Nucleus accumbens (tissue), 56 donors: ENCODE measurements around the gene TFCP2.
"Not testable (repeated sequence)": the region's sequence is repeated elsewhere in the genome, so short reads cannot be mapped to it uniquely, and the experiment has no call there.

Experiments used
- DNase-seq, 56 donors: peaks; one replicate each; lab custom pipeline; 2025; lab: John Stamatoyannopoulos, UW

Gene TFCP2, protein sequence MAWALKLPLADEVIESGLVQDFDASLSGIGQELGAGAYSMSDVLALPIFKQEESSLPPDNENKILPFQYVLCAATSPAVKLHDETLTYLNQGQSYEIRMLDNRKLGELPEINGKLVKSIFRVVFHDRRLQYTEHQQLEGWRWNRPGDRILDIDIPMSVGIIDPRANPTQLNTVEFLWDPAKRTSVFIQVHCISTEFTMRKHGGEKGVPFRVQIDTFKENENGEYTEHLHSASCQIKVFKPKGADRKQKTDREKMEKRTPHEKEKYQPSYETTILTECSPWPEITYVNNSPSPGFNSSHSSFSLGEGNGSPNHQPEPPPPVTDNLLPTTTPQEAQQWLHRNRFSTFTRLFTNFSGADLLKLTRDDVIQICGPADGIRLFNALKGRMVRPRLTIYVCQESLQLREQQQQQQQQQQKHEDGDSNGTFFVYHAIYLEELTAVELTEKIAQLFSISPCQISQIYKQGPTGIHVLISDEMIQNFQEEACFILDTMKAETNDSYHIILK

DNA sequence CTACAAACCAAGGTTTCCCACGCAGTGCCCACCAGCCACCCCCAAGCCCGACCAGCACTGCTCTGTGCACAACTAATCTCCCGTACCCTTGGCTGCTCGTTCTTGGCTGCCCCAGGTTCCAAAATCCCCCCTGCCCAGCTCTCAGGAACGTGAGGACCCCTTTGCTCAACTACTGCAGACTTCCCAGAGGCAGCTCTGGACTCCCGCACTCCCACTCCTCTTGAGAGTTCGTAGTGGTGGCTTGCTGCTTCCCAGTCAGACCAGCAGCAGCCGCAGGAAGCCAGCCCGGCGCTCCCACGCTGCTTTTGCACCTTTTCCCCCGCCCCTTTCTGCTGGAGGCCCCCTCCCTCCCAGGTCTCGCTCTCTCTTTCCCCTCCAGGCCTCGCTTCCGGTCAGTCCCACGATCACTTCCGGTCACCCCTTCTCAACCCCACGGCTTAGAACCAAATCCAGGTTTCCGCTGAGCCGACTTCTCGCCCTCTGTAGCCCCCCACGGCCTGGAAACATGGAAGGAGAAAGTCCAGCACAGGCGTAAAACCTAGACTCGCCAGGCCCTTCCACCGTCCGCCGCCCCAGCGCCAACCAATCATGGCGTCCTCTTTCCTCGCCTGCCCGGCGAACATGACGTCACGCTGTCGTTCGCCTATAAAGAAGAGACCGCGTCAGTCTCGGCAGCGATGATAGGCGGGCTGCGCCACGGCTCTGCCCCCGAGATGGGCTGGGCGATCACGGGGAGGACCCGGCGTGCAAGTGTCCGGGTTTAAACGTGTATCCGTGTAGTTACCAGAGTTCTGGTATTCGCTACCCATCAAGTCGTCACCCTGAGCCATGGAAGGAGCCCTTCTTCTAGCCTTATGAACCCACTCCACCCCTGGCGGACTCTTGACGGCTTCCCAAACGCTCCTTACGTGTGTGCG, at the start of gene TFCP2:
TFCP2 (minus strand) TSS at position 621 of the 917 bp plus-strand sequence. CDS start 713 bp downstream, outside the sequence.
- DNase-seq, result peak; percentile 35 to 98 (median 92)

DNA sequence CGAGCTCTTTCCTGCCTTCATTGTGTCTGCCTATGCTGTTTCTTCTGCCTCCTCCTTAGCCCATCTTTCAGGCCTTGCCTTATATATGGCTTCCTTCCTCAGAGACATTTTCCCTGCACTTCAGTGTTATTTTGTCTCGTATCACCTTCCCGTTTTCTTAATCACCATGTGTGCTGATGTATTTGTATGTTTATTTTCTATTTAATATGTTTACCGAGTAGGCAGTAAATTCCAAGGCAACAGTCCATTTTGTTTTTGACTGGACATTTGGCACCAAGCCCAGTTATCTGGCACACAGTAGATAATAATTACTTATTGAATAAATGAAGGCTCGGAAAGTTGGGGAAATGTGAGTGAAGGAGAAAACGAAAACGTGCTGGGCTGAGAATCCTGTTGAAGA, 49.5 kb upstream of the TFCP2 start:
- no peak for DNase-seq

DNA sequence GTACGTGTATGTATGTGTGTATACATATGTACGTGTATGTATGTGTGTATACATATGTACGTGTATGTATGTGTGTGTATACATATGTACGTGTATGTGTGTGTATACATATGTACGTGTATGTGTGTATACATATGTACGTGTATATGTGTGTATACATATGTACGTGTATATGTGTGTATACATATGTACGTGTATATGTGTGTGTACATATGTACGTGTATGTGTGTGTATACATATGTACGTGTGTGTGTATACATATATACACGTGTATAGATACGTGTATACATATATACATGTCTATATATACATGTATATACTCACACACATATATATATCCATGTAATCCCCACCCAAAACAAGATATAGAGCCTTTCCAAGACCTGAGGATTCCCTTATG, 46.9 kb upstream of the TFCP2 start:
- DNase-seq, result not testable (repeated sequence)

DNA sequence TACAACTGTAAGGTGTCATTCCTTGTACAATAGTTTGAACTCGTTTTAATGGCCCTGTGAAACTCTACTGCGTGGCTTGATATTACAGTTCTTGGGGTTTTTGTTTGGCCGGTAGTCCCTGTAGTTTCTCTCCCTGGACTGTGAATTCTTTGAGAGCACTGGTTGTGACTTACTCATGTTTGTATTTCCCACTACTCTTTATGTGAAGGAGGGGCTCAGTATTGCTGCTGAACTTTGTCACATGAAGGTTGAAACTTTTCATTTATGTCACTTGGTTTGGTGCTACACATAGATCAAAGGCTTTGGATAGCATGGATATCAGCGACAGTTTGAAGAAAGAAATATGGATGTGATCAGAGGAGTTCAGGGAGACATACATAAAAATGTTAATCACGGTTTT, 46.4 kb upstream of the TFCP2 start:
- no peak for DNase-seq

DNA sequence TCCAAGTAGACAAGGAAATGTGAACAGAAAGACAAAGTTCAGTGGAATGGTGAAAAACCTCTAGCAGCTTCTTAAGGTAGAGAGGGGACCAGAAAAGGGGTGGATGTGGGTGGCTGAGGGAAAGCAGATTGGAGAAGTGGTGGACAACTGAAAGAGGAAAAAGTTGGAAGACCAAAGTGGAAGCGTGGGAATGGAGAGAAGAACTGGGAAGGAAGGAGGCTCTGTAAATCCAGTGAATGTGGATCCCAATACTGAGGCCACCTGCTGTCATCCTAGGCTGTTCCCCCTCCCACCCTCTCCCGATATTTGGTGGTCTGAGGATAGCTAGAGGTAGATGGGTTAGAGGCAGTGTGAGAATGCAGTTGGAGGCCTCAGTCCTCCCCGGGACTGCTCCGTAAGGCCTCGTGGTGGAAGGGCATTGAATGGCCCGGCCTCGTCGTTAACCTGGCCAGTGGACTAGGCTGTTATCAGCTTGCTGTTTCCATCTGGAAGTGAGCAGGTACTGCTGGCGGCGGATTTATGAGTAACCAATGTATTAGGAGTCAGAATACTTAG, 45.7 kb upstream of the TFCP2 start:
- DNase-seq, result no peak

DNA sequence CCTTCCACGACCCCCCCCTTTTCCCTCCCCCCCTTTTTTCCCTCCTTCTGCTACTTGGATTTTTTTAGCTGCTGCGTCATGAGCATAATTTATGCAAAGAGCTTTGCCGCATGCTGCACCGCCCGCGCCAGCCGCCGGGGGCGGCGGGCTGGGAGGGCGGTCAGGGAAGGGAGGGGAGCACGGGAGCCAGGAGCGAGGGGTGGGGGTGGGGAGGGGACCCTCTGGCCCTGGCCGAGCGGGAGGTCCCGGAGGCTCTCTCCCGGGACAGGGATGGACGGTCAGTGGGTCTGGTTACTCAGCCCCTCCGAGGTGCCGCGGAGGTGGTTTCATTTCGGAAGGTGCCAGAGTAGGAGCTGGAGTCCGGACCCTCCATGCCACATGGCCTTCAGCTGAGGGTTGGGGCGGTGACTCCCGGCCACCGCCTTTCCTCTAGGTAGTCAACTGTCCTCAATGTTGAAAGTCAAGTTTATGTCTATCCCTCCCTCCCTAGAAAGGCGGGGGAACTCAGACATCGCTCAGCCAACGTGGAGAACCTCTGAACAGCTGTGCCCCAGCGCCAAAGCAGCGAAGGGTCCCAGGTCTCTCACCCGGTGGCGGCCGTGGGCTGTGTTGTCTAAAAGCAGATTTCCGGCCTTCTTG, 45.2 kb upstream of the TFCP2 start, which contains the start of gene POU6F1:
POU6F1 (minus strand) TSS at position 95 of the 639 bp plus-strand sequence. CDS start 11,226 bp downstream, outside the sequence.
- peak in 53 of 56 donors; percentile 11 to 80 (median 64) for DNase-seq

DNA sequence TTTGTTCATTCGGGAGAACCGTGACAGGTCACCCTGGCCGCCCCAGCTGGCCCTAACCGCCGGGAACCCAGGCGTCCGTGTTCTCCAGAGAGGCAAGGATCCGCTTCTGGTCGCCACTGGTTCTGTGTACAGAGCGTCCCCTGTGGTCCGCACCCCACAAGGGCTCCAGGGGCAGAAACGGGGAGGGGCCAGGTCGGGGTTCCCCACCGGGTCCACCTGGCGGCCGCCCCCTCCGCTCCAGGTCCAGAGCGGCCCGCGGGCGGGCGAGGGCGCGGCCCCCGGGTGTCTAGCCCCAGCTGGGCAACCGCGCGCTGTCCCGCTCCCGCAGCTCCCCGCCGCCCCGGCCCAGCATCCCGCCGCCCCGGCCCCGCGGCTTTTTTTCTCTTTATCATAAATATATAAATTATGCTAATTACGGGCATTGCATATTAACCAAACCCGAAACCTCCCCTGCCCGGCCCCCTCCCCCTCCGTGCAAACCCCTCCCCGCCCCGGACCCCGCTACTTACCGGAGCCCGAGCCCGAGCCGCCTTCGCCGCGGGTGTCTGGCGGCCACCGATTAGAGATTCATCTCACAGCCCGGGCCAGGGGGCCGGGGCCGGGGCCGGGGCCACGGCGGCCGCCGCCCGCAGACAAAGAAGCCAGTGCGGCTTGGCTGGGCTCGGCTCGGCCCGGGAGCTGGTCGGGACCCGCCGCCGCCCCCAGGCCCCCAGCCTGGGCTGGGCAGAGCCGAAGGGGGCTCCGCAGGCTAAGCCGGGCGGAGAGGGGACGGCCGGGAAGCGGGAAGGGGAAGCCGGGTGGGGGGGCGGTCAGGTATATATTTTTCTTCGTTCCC, 44.4 kb upstream of the TFCP2 start:
- peak in 52 of 56 donors; percentile 22 to 86 (median 63) for DNase-seq

DNA sequence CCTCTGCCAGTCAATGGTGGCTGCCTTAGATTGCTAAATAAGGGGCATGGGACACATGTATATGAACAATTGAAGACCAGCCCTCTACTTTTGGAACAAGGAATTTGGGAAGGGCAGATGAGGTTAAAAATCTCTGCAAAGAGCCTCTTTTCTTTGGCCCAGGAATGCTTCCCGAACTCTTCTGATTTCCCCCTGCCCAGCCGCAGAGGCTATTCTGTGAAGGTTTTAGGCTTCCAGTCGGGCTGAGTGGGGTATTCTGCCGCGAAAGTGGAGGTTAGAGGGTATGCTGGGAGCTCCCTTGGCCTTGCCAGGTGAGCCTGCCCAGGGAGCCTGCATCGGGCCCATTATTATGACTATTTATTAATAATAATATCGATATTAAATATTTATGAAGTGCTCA, 43.7 kb upstream of the TFCP2 start:
- peak in 10 of 56 donors; percentile 35 to 69 (median 42) for DNase-seq

DNA sequence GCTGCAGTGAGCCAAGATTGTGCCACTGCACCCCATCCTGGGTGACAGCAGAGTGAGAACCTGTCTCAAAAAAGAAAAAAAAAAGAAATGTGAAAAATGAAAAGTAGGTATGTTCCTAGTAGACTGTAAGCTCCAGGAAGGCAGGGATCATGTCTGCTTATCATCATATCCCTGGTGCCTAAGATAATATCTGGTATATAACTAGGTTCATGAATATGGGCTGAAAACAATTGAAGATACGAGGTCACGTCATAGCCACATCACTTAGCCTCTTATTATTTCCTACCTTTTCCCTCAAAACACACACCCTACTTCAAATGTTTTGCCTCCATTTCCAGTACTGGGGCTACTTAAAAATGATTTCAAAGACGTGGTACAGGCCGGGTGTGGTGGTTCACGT, 42.0 kb upstream of the TFCP2 start:
- DNase-seq, result no peak

DNA sequence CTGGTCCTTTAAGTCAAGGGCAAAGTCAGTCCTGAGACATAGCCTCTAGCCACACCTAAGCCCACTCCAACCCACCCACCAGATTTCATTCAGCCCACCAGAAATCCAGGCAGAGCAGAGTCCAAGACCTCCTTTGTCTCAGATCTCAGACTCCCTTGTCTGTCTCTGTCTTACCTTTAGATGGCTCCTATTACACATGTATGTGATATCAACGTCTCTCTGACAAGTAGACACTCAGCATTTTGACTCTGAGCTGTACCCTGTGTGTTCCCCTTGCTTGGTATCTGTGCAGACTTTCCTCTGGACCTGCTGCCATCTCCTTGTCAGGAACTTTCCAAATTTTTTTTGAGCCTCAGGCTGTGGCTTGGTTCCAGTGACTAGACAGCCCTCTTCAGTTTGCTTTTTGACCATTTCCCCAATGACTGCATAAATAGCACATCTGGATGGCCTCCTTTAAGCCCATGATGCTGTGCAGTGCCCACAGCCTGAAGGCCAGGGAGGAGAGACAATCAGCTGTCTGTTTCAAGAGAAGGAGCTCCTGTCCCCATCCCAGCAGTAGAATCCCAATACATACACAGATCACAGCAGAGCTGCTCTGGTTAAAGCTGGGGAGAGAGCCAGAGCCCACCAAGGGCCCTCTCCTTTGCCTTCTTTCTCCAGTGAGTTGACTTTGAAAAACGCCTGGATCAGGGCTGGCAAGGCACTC, 37.9 kb upstream of the TFCP2 start:
- peak in 46 of 56 donors; percentile 8 to 72 (median 42) for DNase-seq

DNA sequence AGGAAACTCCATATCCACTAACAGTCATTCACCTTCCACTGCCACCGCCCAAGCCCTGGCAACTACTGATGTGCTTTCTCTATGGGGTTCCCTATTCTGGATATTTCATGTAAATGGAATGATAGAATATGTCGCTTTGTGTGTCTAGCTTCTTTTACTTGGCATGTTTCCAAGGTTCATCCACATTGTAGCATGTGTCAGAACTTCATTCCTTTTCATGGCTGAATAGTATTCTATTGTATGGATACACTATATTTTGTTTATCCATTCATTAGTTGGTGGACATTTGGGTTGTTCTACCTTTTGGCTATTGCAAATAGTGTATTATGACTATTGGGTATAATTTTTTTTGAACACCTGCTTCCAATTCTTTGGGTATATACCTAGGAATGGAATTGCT, 36.3 kb upstream of the TFCP2 start:
- DNase-seq, result no peak

DNA sequence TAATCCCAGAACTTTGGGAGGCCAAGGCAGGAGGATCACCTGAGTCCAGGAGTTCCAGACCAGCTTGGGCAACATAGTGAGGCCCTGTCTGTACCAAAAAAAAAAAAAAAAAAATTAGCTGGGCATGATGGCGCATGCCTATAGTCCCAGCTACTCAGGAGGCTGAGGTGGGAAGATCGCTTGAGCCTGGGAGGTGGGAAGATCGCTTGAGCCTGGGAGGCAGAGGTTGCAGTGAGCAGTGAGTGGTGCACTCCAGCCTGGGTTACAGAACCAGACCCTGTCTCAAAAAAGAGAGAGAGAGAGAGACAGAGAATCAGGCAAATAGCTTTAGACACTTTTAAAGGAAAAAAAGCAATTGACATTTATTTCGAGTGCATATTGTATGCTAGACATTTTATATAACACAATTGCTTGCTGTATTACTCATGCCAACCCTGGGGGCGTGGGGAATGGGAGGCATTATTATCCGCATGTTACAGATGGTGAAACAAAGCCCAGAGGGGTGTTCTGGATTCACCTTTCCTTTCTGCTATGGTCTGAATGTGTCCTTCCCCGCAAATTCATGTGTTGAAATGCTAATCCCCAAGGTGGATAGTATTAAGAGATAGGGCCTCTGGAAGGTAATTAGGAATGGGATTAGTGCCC, 35.2 kb upstream of the TFCP2 start:
- peak in 8 of 56 donors; percentile 5 to 47 (median 24) for DNase-seq

DNA sequence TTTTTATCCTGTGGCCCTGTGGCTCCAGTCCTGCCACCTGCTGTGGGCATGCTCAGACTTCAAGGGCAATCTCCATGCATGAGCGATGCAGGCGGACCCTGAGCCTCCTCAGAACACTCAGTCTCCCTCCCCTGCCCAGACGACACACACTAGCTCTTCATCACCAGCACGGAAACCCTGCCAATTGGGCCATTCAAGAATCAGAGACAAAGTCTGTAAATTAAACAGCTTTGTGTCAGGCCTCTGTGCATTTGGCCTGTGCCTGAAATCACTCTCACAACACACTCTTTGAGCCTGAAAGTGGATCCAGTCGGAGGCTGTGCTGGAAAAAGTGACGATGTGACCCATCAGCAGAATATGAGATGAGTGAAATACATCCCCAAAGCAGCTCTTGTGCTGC, 32.4 kb upstream of the TFCP2 start:
- DNase-seq, result peak in 22 of 56 donors; percentile 7 to 45 (median 19)

DNA sequence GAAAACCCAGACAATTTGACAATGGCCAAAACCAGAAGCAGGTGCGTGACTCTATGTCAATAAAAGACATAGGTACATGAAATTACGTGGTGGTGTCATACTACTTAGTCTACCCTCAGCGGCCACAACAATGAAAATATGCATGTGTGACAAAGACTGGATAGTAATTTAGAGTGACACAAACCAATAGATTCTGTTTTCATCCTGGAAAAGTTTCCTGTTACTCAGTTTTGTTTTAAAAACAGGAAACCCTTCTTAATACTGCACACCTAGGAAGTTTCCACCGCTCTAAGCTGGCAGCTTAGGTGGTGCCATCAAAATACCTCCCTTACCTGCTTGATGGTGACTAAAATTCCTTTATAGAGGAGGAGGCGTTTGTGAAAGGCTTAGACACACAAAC, 29.8 kb upstream of the TFCP2 start:
- DNase-seq, result no peak

DNA sequence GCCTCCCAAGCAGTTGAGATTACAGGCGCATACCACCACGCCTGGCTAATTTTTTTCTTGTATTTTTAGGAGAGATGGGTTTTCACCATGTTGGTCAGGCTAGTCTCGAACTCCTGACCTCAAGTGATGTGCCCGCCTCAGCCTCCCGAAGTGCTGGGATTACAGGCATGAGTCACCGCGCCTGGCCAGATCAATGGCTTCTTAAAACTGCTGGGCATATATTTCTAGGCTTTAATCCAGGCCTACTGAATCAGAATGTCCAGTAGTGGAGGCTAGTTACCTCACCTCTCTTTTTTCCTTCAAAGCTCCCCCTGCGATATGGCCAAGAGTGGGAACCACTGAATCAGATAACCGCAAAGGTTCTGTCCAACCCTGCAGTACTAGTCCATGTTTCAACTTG, 27.9 kb upstream of the TFCP2 start:
- no peak for DNase-seq

DNA sequence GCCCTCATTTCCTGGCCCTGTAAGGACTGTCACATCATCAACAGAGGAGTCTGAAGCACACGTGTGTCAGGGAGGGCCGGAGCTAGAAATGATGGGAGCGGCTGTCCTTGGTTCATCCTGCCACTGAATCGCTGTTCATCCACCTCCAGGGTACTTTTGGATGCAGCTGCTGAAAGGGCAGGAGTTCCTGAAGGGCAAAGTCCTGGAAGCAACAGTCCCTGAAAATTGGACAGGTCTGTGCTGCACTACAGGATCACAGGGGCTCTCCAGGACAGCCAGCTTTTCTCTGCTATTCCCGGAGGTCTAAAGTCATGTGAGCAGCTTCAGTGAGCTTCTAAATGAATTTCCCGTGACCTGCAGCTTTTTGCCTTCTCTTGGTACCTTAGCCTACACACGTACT, 27.2 kb upstream of the TFCP2 start:
- DNase-seq, result no peak

DNA sequence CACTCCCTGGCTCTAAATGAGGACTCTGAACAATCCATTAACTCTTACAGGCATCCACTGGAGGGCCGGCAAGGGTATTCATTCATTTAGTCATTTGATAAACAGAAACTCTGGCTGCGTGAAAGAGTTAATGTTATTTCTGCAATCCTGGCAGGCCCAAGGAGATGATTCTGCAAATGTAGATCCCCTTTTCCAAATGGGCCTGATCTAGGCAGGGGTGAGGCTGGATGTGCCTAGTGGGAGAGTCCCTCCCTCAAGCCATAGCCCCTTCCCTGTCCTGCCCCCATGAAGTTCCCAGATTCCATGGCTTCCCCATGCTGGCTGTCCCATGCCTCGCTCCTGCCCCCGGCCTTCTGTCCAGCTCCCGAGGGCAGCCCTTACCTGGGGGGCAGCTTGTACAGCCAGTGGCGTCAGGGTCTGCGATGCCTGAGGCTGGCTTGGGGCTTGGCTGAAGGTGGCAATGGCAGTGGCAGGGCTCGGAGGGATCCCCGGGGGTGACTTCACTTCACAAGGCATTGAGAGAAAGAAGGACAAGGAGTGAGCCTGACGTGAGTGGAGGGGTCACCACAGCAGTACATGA, 26.5 kb upstream of the TFCP2 start:
- no peak for DNase-seq
